Osteocyte (in vitro differentiated cells): ENCODE data around the gene HECTD1. TPM values are rescaled to one million over a fixed set of nuclear protein-coding genes. Genes with fewer than 3 reads are reported as not detected.
"Not testable (repeated sequence)": the region's sequence is repeated elsewhere in the genome, so short reads cannot be mapped to it uniquely, and the experiment has no call there.

ENCODE experiments used
- DNase-seq: peaks from one replicate; pipeline ENCODE4 v3.0.0; 2021; ENCODE audit warnings: mixed read lengths; ENCODE audit not compliant: unreplicated experiment; ENCODE audit errors: extremely low spot score
- H3K27ac Mint-ChIP-seq: one replicate; pipeline ENCODE4 v1.8.0; 2021; ENCODE audit warnings: mild to moderate bottlenecking, mixed read lengths; ENCODE audit not compliant: unreplicated experiment
- H3K27me3 Mint-ChIP-seq: one replicate; pipeline ENCODE4 v1.8.0; 2021; ENCODE audit warnings: mixed read lengths; ENCODE audit not compliant: unreplicated experiment
- H3K36me3 Mint-ChIP-seq: one replicate; pipeline ENCODE4 v1.8.0; 2021; ENCODE audit warnings: mixed read lengths; ENCODE audit not compliant: unreplicated experiment
- H3K4me1 Mint-ChIP-seq: one replicate; pipeline ENCODE4 v1.8.0; 2021; ENCODE audit warnings: mixed read lengths; ENCODE audit not compliant: unreplicated experiment
- H3K4me3 Mint-ChIP-seq: one replicate; pipeline ENCODE4 v1.8.0; 2021; ENCODE audit warnings: mild to moderate bottlenecking, moderate library complexity, mixed read lengths; ENCODE audit not compliant: unreplicated experiment
- H3K9me3 Mint-ChIP-seq: one replicate; pipeline ENCODE4 v1.8.0; 2021; ENCODE audit warnings: mixed read lengths; ENCODE audit not compliant: unreplicated experiment
- CTCF ChIP-seq: fragments of 200-600 bp; sonication (generic); IDR thresholded peaks from 2 replicates; pipeline ENCODE4 v1.5.0; 2021; ENCODE audit warnings: antibody characterized with exemption, mild to moderate bottlenecking, moderate library complexity
- total RNA-seq: library from RNA; stranded (reverse); gene quantifications from 2 replicates; pipeline ENCODE4 v1.2.1, GENCODE V29; 2021

HECTD1 gene
- total RNA-seq, 1 donor from 2014 or later, result 175 TPM

- H3K4me1 Mint-ChIP-seq, result no peaks in the 10 kb centered on the region
- H3K27ac Mint-ChIP-seq, result no peak overlapping the region
- DNase-seq, result no peak
- no peak overlapping the region for H3K4me3 Mint-ChIP-seq
- H3K36me3 Mint-ChIP-seq, result no peaks in the 10 kb centered on the region
- no peak for TF ChIP-seq CTCF
- no peaks in the 10 kb centered on the region for H3K27me3 Mint-ChIP-seq
- H3K9me3 Mint-ChIP-seq, result no peaks in the 10 kb centered on the region
Measured at GRCh38 chr14:31059152-31059924, 148.3 kb downstream of the HECTD1 start.

- no peak for DNase-seq
- Mint-ChIP-seq H3K9me3 (no peaks in the 10 kb centered on the region), H3K27me3 (no peaks in the 10 kb centered on the region), H3K4me3 (no peak overlapping the region), H3K27ac (no peak overlapping the region), H3K36me3 (no peaks in the 10 kb centered on the region), H3K4me1 (no peaks in the 10 kb centered on the region)
- TF ChIP-seq CTCF, result no peak
Measured at GRCh38 chr14:31057701-31058364, 149.8 kb downstream of the HECTD1 start.

- DNase-seq, result no peak
- Mint-ChIP-seq H3K4me3 (no peak overlapping the region), H3K27ac (no peak overlapping the region), H3K27me3 (no peaks in the 10 kb centered on the region), H3K36me3 (no peaks in the 10 kb centered on the region), H3K9me3 (no peaks in the 10 kb centered on the region), H3K4me1 (no peaks in the 10 kb centered on the region)
- TF ChIP-seq CTCF, result no peak
Measured at GRCh38 chr14:31057035-31057434, 150.6 kb downstream of the HECTD1 start.

GRCh38 chr14:31052905-31053586, 154.5 kb downstream of the HECTD1 start:
- not testable (repeated sequence) for H3K4me3 Mint-ChIP-seq, H3K4me1 Mint-ChIP-seq, H3K27ac Mint-ChIP-seq, H3K27me3 Mint-ChIP-seq, H3K9me3 Mint-ChIP-seq, DNase-seq, H3K36me3 Mint-ChIP-seq

- TF ChIP-seq CTCF, result no peak
- no peak overlapping the region for H3K4me3 Mint-ChIP-seq
- no peaks in the 10 kb centered on the region for H3K36me3 Mint-ChIP-seq
- H3K9me3 Mint-ChIP-seq, result no peaks in the 10 kb centered on the region
- H3K27ac Mint-ChIP-seq, result no peak overlapping the region
- no peaks in the 10 kb centered on the region for H3K27me3 Mint-ChIP-seq
- DNase-seq, result no peak
- H3K4me1 Mint-ChIP-seq, result peaks cover 2% of the 10 kb centered on the region
Measured at GRCh38 chr14:31051511-31051910, 156.1 kb downstream of the HECTD1 start.
